Type B pancreatic cell (in vitro differentiated cells): ENCODE results near the gene ATF6B. TPM values are rescaled to one million over a fixed set of nuclear protein-coding genes. Genes with fewer than 3 reads are reported as not detected.

Experiments used
- DNase-seq: peaks from one replicate; pipeline ENCODE4 v3.0.0; 2021; ENCODE audit warnings: mixed read lengths; ENCODE audit not compliant: unreplicated experiment; ENCODE audit errors: extremely low spot score
- H3K27ac Mint-ChIP-seq: 2 replicates; pipeline ENCODE4 v1.8.0; 2021; ENCODE audit warnings: mild to moderate bottlenecking, mixed read lengths
- H3K27me3 Mint-ChIP-seq: 2 replicates; pipeline ENCODE4 v1.8.0; 2021; ENCODE audit warnings: mixed read lengths
- H3K36me3 Mint-ChIP-seq: 2 replicates; pipeline ENCODE4 v1.8.0; 2021; ENCODE audit warnings: mixed read lengths
- H3K4me1 Mint-ChIP-seq: one replicate; pipeline ENCODE4 v1.8.0; 2021; ENCODE audit warnings: mixed read lengths; ENCODE audit not compliant: unreplicated experiment
- H3K4me3 Mint-ChIP-seq: 2 replicates; pipeline ENCODE4 v1.8.0; 2021; ENCODE audit warnings: mild to moderate bottlenecking, mixed read lengths
- H3K9me3 Mint-ChIP-seq: 2 replicates; pipeline ENCODE4 v1.8.0; 2021; ENCODE audit warnings: mixed read lengths
- total RNA-seq: library from RNA; stranded (reverse); gene quantifications from 2 replicates; pipeline ENCODE4 v1.2.1, GENCODE V29; 2021; ENCODE audit warnings: low replicate concordance
- TF ChIP-seq, protein P1 (sequence below): fragments of 200-600 bp; sonication (generic); conservative IDR thresholded peaks from 2 replicates; pipeline ENCODE4 v1.5.0; 2021; ENCODE audit warnings: antibody characterized with exemption, mild to moderate bottlenecking

Gene ATF6B
- total RNA-seq, 1 donor from 2014 or later = 95.8 TPM

DNA sequence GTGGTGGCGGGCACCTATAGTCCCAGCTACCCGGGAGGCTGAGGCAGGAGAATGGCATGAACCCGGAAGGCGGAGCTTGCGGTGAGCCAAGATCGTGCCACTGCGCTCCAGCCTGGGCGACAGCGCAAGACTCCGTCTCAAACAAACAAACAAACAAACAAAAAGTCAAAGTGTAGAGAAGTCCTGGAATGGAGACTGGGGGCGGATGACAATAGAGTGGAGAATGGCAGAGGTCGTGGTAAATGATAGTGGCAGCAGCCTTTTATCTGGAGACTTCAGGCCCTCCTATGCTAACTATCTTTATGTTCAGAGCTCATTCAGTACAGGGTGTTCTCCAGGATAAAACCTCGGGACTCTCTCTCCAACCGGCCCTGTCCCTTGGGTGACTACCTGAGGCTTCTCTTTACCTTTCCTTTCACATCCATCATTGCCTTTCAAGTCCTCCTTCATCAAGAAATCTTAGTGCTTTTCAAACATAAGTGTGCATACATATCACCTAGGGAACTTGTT lies 3.4 kb upstream of the ATF6B start:
- no peak for DNase-seq
- H3K27ac Mint-ChIP-seq = peak overlapping the region; percentile 33
- TF ChIP-seq, protein P1, sequence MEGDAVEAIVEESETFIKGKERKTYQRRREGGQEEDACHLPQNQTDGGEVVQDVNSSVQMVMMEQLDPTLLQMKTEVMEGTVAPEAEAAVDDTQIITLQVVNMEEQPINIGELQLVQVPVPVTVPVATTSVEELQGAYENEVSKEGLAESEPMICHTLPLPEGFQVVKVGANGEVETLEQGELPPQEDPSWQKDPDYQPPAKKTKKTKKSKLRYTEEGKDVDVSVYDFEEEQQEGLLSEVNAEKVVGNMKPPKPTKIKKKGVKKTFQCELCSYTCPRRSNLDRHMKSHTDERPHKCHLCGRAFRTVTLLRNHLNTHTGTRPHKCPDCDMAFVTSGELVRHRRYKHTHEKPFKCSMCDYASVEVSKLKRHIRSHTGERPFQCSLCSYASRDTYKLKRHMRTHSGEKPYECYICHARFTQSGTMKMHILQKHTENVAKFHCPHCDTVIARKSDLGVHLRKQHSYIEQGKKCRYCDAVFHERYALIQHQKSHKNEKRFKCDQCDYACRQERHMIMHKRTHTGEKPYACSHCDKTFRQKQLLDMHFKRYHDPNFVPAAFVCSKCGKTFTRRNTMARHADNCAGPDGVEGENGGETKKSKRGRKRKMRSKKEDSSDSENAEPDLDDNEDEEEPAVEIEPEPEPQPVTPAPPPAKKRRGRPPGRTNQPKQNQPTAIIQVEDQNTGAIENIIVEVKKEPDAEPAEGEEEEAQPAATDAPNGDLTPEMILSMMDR = no peak
- H3K27me3 Mint-ChIP-seq = peaks cover 16% of the 10 kb centered on the region
- H3K9me3 Mint-ChIP-seq = peaks cover 3% of the 10 kb centered on the region
- H3K4me1 Mint-ChIP-seq = peaks cover 32% of the 10 kb centered on the region
- H3K36me3 Mint-ChIP-seq = no peaks in the 10 kb centered on the region
- peak overlapping the region; percentile 74 for H3K4me3 Mint-ChIP-seq

DNA sequence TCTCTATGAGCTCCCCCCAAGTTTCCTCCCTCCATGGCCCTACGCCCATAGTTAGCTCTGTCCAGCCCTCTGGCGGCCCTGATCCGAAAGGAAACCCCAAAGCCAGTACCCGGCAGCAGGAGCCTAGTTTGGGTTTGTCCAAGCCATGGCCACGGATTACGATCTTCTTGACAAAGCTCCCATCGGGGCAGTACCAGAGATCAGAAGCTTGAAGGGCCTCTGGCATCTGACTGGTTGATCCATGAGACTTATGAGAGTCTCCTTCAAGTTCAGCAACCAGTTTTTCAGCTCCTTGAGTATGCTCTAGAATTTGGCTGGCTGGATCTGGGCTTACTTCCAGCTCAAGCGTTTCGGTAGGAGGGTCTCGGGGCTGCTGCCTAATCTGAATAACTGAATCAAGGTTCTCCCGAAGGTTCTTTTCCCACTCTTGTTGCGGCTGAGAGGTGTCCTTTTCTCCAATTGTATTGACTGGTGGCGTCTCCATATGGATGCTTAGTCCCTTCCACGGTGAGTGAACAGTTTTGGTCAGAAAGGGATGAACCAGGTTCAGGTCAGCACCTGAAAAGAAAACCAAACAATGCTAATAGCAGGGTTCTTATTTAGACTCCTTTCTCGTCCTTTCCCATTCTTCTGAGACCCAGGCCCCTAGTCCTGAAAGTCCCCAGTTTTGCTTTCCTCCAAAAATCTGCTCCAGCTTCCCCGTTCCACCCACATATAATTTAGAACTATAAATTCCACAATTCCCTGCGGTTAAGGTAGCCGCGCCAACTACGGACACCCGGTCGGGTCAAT lies 1.4 kb upstream of the ATF6B start:
- Mint-ChIP-seq H3K4me3 (peak overlapping the region; percentile 98), H3K27ac (peak overlapping the region; percentile 97), H3K36me3 (peaks cover 1% of the 10 kb centered on the region), H3K27me3 (peaks cover 9% of the 10 kb centered on the region), H3K4me1 (peaks cover 32% of the 10 kb centered on the region), H3K9me3 (peaks cover 3% of the 10 kb centered on the region)
- TF ChIP-seq, protein P1 = no peak
- no peak for DNase-seq

DNA sequence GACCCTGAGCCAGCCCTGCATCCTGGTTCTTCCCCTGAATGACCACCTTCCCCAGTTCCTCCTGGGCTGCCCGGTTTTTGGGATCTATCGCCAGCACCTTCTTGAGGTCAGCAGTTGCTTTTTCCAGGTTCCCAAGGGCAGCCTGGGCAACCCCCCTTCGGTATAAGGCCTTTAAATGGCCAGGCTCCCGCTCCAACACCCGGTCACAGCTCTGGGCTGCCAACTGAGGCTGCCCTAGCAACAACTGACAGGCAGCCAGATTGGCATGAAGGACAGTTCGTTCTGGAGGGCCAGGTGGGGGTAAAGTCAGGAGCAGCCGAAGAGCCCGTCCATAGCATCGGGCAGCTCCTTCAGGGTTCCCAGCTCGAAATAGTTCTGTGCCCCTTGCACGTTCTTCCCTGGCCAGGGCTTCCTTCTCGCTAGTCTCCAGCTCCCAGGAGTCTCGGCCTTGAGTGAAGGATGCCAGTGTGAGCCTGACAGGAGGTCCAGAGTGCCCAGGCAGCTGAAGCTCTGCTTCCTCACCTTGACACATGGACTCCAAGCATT lies 778 bp upstream of the ATF6B start:
- peak overlapping the region; percentile 99 for H3K4me3 Mint-ChIP-seq
- DNase-seq = no peak
- TF ChIP-seq, protein P1 = no peak
- peaks cover 7% of the 10 kb centered on the region for H3K36me3 Mint-ChIP-seq
- peaks cover 3% of the 10 kb centered on the region for H3K9me3 Mint-ChIP-seq
- H3K4me1 Mint-ChIP-seq = peaks cover 32% of the 10 kb centered on the region
- peaks cover 5% of the 10 kb centered on the region for H3K27me3 Mint-ChIP-seq
- peak overlapping the region; percentile 97 for H3K27ac Mint-ChIP-seq

DNA sequence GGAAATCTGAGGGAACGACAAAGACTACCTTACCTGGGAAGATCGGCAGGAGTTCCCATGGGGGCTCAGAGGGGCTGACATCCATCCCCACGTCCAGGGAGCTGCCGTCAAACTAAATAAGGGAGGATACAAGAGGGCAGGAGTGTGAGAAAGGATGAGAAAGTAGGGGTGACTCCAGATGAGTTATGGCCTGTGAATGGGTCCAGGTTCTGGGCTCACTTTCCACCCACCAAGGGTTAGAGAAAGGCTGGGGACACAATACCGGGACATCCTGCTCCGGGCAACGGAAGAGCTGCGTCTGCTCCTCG lies 683 bp downstream of the ATF6B start:
- Mint-ChIP-seq H3K4me1 (peaks cover 32% of the 10 kb centered on the region), H3K9me3 (peaks cover 3% of the 10 kb centered on the region), H3K4me3 (peak overlapping the region; percentile 99), H3K27me3 (peaks cover 3% of the 10 kb centered on the region), H3K27ac (peak overlapping the region; percentile 97), H3K36me3 (peaks cover 7% of the 10 kb centered on the region)
- TF ChIP-seq, protein P1 = no peak
- DNase-seq = no peak

DNA sequence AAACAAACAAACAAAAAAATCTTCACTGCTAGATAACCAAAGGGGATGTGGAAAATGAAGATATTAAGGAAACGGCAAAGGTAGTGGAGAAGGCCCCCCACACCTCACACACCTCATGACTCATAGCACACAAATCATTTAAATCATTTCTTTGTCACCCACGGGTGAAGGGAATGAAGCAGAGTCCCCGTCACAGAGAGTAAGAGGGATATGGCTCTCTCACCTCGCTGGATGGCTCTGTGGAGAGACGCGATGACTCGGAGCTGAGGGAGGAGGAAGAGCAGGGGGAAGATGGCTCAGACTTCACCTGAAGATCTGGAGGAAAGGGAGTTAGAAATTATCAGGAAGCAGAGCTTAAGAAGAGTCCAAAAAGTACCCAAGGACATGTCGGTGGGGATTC lies 1.2 kb downstream of the ATF6B start:
- TF ChIP-seq, protein P1 = no peak
- Mint-ChIP-seq H3K27ac (peak overlapping the region; percentile 97), H3K4me3 (peak overlapping the region; percentile 99), H3K27me3 (no peaks in the 10 kb centered on the region), H3K4me1 (peaks cover 29% of the 10 kb centered on the region), H3K36me3 (peaks cover 10% of the 10 kb centered on the region), H3K9me3 (no peaks in the 10 kb centered on the region)
- DNase-seq = no peak
